Measurements from ENCODE around the gene TMEM11. TPM values are rescaled to one million over a fixed set of nuclear protein-coding genes. Genes with fewer than 3 reads are reported as not detected.

TMEM11 gene
- total RNA-seq, 5 donors from 2014 or later (not counting 1 experiment from before 2014, with no cell fraction given) = 12.9 to 22.9 (median 20.0) TPM

GRCh38 chr17:21157586-21158370, 56.2 kb downstream of the TMEM11 start:
- no peak for ATAC-seq (replicated peaks in 1 of 4)
- POLR2A ChIA-PET = no interaction called here
- CTCF ChIA-PET = no interaction called here
- Mint-ChIP-seq H3K36me3 (peaks cover 20% of the 10 kb centered on the region), H3K9me3 (peaks cover 12 to 29% (median 12%) of the 10 kb centered on the region in 3 donors), H3K4me1 (peaks cover 0 to 10% (median 7%) of the 10 kb centered on the region in 3 donors), H3K27me3 (no peaks in the 10 kb centered on the region), H3K4me3 (no peak overlapping the region), H3K27ac (no peak overlapping the region)
- no CpG with 5 or more reads among the region's 1 CpG for WGBS (ENCODE audit: insufficient coverage)
- Histone ChIP-seq H3K27ac (ENCODE audit: low read length) (no peak overlapping the region), H3K4me3 (ENCODE audit: control insufficient read depth in 1 of 2, extremely low read depth in 1 of 2, low read length in 1 of 2) (no peak overlapping the region), H3K27me3 (replicated peaks in 1 of 2; ENCODE audit: control insufficient read depth in 2 of 2, extremely low read depth in 1 of 2, insufficient read depth in 2 of 2, low read length in 1 of 2) (no peaks in the 10 kb centered on the region), H3K36me3 (ENCODE audit: control insufficient read depth in 2 of 2, extremely low read depth in 1 of 2, insufficient read depth in 1 of 2, low read length in 1 of 2) (no peaks in the 10 kb centered on the region), H3K4me1 (ENCODE audit: control insufficient read depth in 1 of 2, extremely low read depth in 1 of 2, insufficient read depth in 2 of 2, low read length in 2 of 2) (no peaks in the 10 kb centered on the region), H3K9me3 (peaks cover 4% of the 10 kb centered on the region)
- DNase-seq = no peak

GRCh38 chr17:21152731-21153130, 61.2 kb downstream of the TMEM11 start:
- Mint-ChIP-seq H3K27ac (no peak overlapping the region), H3K27me3 (no peaks in the 10 kb centered on the region), H3K9me3 (peaks cover 17 to 38% (median 17%) of the 10 kb centered on the region in 3 donors), H3K4me1 (peaks cover 0 to 6% (median 4%) of the 10 kb centered on the region in 3 donors), H3K4me3 (no peak overlapping the region), H3K36me3 (peaks cover 32% of the 10 kb centered on the region)
- WGBS (ENCODE audit: insufficient coverage) = no CpG with 5 or more reads among the region's 1 CpG
- DNase-seq (no peak), ATAC-seq (replicated peaks in 1 of 4) (no peak)
- Histone ChIP-seq H3K36me3 (ENCODE audit: control insufficient read depth in 2 of 2, extremely low read depth in 1 of 2, insufficient read depth in 1 of 2, low read length in 1 of 2) (no peaks in the 10 kb centered on the region), H3K4me3 (ENCODE audit: control insufficient read depth in 1 of 2, extremely low read depth in 1 of 2, low read length in 1 of 2) (no peak overlapping the region), H3K27ac (ENCODE audit: low read length) (no peak overlapping the region), H3K4me1 (ENCODE audit: control insufficient read depth in 1 of 2, extremely low read depth in 1 of 2, insufficient read depth in 2 of 2, low read length in 2 of 2) (no peaks in the 10 kb centered on the region), H3K27me3 (replicated peaks in 1 of 2; ENCODE audit: control insufficient read depth in 2 of 2, extremely low read depth in 1 of 2, insufficient read depth in 2 of 2, low read length in 1 of 2) (no peaks in the 10 kb centered on the region), H3K9me3 (peaks cover 4% of the 10 kb centered on the region)
- ChIA-PET POLR2A (no interaction called here), CTCF (no interaction called here)

GRCh38 chr17:21149621-21150020, 64.3 kb downstream of the TMEM11 start:
- no peaks in the 10 kb centered on the region for H3K27me3 ChIP-seq (replicated peaks in 1 of 2; ENCODE audit: control insufficient read depth in 2 of 2, extremely low read depth in 1 of 2, insufficient read depth in 2 of 2, low read length in 1 of 2)

More at GRCh38 chr17:21149621-21150020, 64.3 kb downstream of the TMEM11 start:
- peaks cover 44% of the 10 kb centered on the region for H3K36me3 Mint-ChIP-seq
- no CpG with 5 or more reads among the region's 1 CpG for WGBS (ENCODE audit: insufficient coverage)
- ChIA-PET POLR2A (no interaction called here), CTCF (no interaction called here)
- H3K4me1 Mint-ChIP-seq = peaks cover 0 to 4% (median 3%) of the 10 kb centered on the region in 3 donors
- Histone ChIP-seq H3K9me3 (peaks cover 4% of the 10 kb centered on the region), H3K4me3 (ENCODE audit: control insufficient read depth in 1 of 2, extremely low read depth in 1 of 2, low read length in 1 of 2) (no peak overlapping the region), H3K27ac (ENCODE audit: low read length) (no peak overlapping the region), H3K4me1 (ENCODE audit: control insufficient read depth in 1 of 2, extremely low read depth in 1 of 2, insufficient read depth in 2 of 2, low read length in 2 of 2) (no peaks in the 10 kb centered on the region), H3K36me3 (ENCODE audit: control insufficient read depth in 2 of 2, extremely low read depth in 1 of 2, insufficient read depth in 1 of 2, low read length in 1 of 2) (no peaks in the 10 kb centered on the region)
- no peak overlapping the region for H3K27ac Mint-ChIP-seq
- no peak for ATAC-seq (replicated peaks in 1 of 4)
- H3K27me3 Mint-ChIP-seq = no peaks in the 10 kb centered on the region
- H3K9me3 Mint-ChIP-seq = peaks cover 8 to 25% (median 13%) of the 10 kb centered on the region in 3 donors
- no peak for DNase-seq
- H3K4me3 Mint-ChIP-seq = no peak overlapping the region

Other genes with a start within 250 kb of the TMEM11 start
- gene USP22, start 171.2 kb downstream of the TMEM11 start, total RNA-seq = 100 to 1,000 TPM; 128 to 184 (median 136) TPM
- gene DHRS7B, start 87.2 kb downstream of the TMEM11 start, total RNA-seq = 1 to 10 TPM; 5.8 to 9.2 (median 8.1) TPM
- 10 to 100 TPM in 2 of 5 donors, 1 to 10 TPM in 3; 7.2 to 11.1 (median 9.6) TPM for gene NATD1, start 39.2 kb upstream of the TMEM11 start, total RNA-seq
- 10 to 100 TPM; 36.9 to 61.3 (median 57.1) TPM for gene MAP2K3, start 70.5 kb upstream of the TMEM11 start, total RNA-seq
- under 1 TPM; 0.03 to 0.23 (median 0.10) TPM for gene KCNJ12, start 162.2 kb upstream of the TMEM11 start, total RNA-seq